H9 (cell line): ENCODE results near the gene PDS5B. TPM values are rescaled to one million over a fixed set of nuclear protein-coding genes. Genes with fewer than 3 reads are reported as not detected.

Experiments used
- total RNA-seq: library from RNA; stranded (reverse); gene quantifications from 2 replicates; pipeline ENCODE4 v1.2.1, GENCODE V29; 2021

The PDS5B gene
- total RNA-seq, 1 experiment from 2014 or later: 50.0 TPM

Other genes with a start within 250 kb of the PDS5B start
- 1.5 and 2.9 TPM in 2 replicates for gene N4BP2L1, start 158.3 kb upstream of the PDS5B start, total RNA-seq
- gene N4BP2L2, start 47.7 kb upstream of the PDS5B start, total RNA-seq: 58.0 and 61.4 TPM in 2 replicates